Measurements from ENCODE around the gene HNRNPH1.
"Not testable (repeated sequence)": the region's sequence is repeated elsewhere in the genome, so short reads cannot be mapped to it uniquely, and the experiment has no call there.

HNRNPH1 gene

GRCh38 chr5:179623003-179623905 is at the start of gene HNRNPH1:
HNRNPH1 (minus strand) TSS chr5:179623671; CDS start chr5:179623133, 538 bp downstream.
- TF ChIP-seq POLR2A (IDR thresholded peaks at IDR 0.05; ENCODE audit: low read depth, low read length): peak; percentile 100
- peak; percentile 100 for DNase-seq (ENCODE audit: insufficient read length, low spot score)
- FAIRE-seq: peak; percentile 27

- TF ChIP-seq POLR2A (IDR thresholded peaks at IDR 0.05; ENCODE audit: low read depth, low read length): no peak
- DNase-seq (ENCODE audit: insufficient read length, low spot score): peak; percentile 44
- FAIRE-seq: no peak
Observed at GRCh38 chr5:179668391-179668790, 44.9 kb upstream of the HNRNPH1 start.

- FAIRE-seq; DNase-seq (ENCODE audit: insufficient read length, low spot score): not testable (repeated sequence)
Observed at GRCh38 chr5:179661647-179662046, 38.2 kb upstream of the HNRNPH1 start.

GRCh38 chr5:179658179-179658856 is 34.8 kb upstream of the HNRNPH1 start:
- not testable (repeated sequence) for FAIRE-seq; DNase-seq (ENCODE audit: insufficient read length, low spot score)

- FAIRE-seq: peak; percentile 20
- not testable (repeated sequence) for DNase-seq (ENCODE audit: insufficient read length, low spot score)
Observed at GRCh38 chr5:179657302-179658178, 34.1 kb upstream of the HNRNPH1 start.

GRCh38 chr5:179653135-179653534 is 29.7 kb upstream of the HNRNPH1 start:
- FAIRE-seq: not testable (repeated sequence)

GRCh38 chr5:179650245-179650644 is 26.8 kb upstream of the HNRNPH1 start:
- not testable (repeated sequence) for DNase-seq (ENCODE audit: insufficient read length, low spot score); FAIRE-seq

More at GRCh38 chr5:179653135-179653534, 29.7 kb upstream of the HNRNPH1 start:
- DNase-seq (ENCODE audit: insufficient read length, low spot score): not testable (repeated sequence)

GRCh38 chr5:179649166-179649703 is 25.8 kb upstream of the HNRNPH1 start:
- FAIRE-seq: not testable (repeated sequence)

GRCh38 chr5:179648410-179648809 is 24.9 kb upstream of the HNRNPH1 start:
- FAIRE-seq (no peak), DNase-seq (ENCODE audit: insufficient read length, low spot score) (no peak)
- no peak for TF ChIP-seq POLR2A (IDR thresholded peaks at IDR 0.05; ENCODE audit: low read depth, low read length)

More at GRCh38 chr5:179649166-179649703, 25.8 kb upstream of the HNRNPH1 start:
- not testable (repeated sequence) for DNase-seq (ENCODE audit: insufficient read length, low spot score)

GRCh38 chr5:179644766-179645165 is 21.3 kb upstream of the HNRNPH1 start:
- not testable (repeated sequence) for DNase-seq (ENCODE audit: insufficient read length, low spot score); FAIRE-seq

- FAIRE-seq; DNase-seq (ENCODE audit: insufficient read length, low spot score): not testable (repeated sequence)
Observed at GRCh38 chr5:179643141-179643920, 19.9 kb upstream of the HNRNPH1 start.

- not testable (repeated sequence) for DNase-seq (ENCODE audit: insufficient read length, low spot score); FAIRE-seq
Observed at GRCh38 chr5:179642626-179643025, 19.2 kb upstream of the HNRNPH1 start.

GRCh38 chr5:179641745-179642144 is 18.3 kb upstream of the HNRNPH1 start:
- not testable (repeated sequence) for DNase-seq (ENCODE audit: insufficient read length, low spot score); FAIRE-seq

- not testable (repeated sequence) for DNase-seq (ENCODE audit: insufficient read length, low spot score); FAIRE-seq
Observed at GRCh38 chr5:179639296-179639695, 15.8 kb upstream of the HNRNPH1 start.

- FAIRE-seq: peak; percentile 48
- not testable (repeated sequence) for DNase-seq (ENCODE audit: insufficient read length, low spot score)
Observed at GRCh38 chr5:179634370-179635172, 11.1 kb upstream of the HNRNPH1 start.

GRCh38 chr5:179633501-179634369 is 10.3 kb upstream of the HNRNPH1 start:
- not testable (repeated sequence) for FAIRE-seq; DNase-seq (ENCODE audit: insufficient read length, low spot score)
